GM21528 (cell line): ENCODE data around the gene CCL1.
"Not testable (repeated sequence)": the region's sequence is repeated elsewhere in the genome, so short reads cannot be mapped to it uniquely, and the experiment has no call there.

Experiments
- ATAC-seq: cut with Tn5 transposase; IDR thresholded peaks from one replicate; pipeline ENCODE4 v1.9.1; 2021; ENCODE audit warnings: mild to moderate bottlenecking, moderate library complexity; ENCODE audit not compliant: unreplicated experiment, low FRiP score

Gene CCL1

GRCh38 chr17:34361478-34362061 lies 1.5 kb downstream of the CCL1 start:
- ATAC-seq = no peak

- no peak for ATAC-seq
Observed at GRCh38 chr17:34360601-34361270, 2.3 kb downstream of the CCL1 start.

GRCh38 chr17:34358631-34359030 lies 4.4 kb downstream of the CCL1 start:
- no peak for ATAC-seq

- no peak for ATAC-seq
Observed at GRCh38 chr17:34357398-34357797, 5.6 kb downstream of the CCL1 start.

GRCh38 chr17:34356194-34356593 lies 6.8 kb downstream of the CCL1 start, which contains the start of gene CCL13:
TSS of gene CCL13 (plus strand) at chr17:34356480. CDS start at chr17:34356527, 47 bp downstream.
- ATAC-seq = no peak

GRCh38 chr17:34354637-34355036 lies 8.4 kb downstream of the CCL1 start:
- no peak for ATAC-seq

GRCh38 chr17:34352191-34352590 lies 10.8 kb downstream of the CCL1 start:
- no peak for ATAC-seq

- ATAC-seq = no peak
Observed at GRCh38 chr17:34351096-34351495, 11.9 kb downstream of the CCL1 start.

GRCh38 chr17:34349751-34350150 lies 13.3 kb downstream of the CCL1 start:
- ATAC-seq = no peak

- ATAC-seq = no peak
Observed at GRCh38 chr17:34347063-34347462, 16.0 kb downstream of the CCL1 start.

- ATAC-seq = no peak
Observed at GRCh38 chr17:34341916-34342315, 21.1 kb downstream of the CCL1 start.

GRCh38 chr17:34339138-34339770 lies 23.8 kb downstream of the CCL1 start:
- ATAC-seq = no peak

- ATAC-seq = no peak
Observed at GRCh38 chr17:34337701-34338100, 25.3 kb downstream of the CCL1 start.

- ATAC-seq = not testable (repeated sequence)
Observed at GRCh38 chr17:34327580-34327979, 35.5 kb downstream of the CCL1 start.

GRCh38 chr17:34321964-34322363 lies 41.1 kb downstream of the CCL1 start:
- no peak for ATAC-seq

- ATAC-seq = no peak
Observed at GRCh38 chr17:34319039-34319483, 44.0 kb downstream of the CCL1 start, which contains the start of gene CCL8. TSS of gene CCL8 (plus strand) at chr17:34319435. CDS start at chr17:34319502, 67 bp downstream.

- ATAC-seq = no peak
Observed at GRCh38 chr17:34318474-34318873, 44.6 kb downstream of the CCL1 start.

GRCh38 chr17:34314279-34314678 lies 48.8 kb downstream of the CCL1 start:
- ATAC-seq = no peak

- no peak for ATAC-seq
Observed at GRCh38 chr17:34313164-34313563, 49.9 kb downstream of the CCL1 start.

GRCh38 chr17:34312080-34312479 lies 51.0 kb downstream of the CCL1 start:
- no peak for ATAC-seq

- no peak for ATAC-seq
Observed at GRCh38 chr17:34311291-34311690, 51.7 kb downstream of the CCL1 start.
